HG03439 (cell line): ENCODE results near the gene SYNC.
"Not testable (repeated sequence)": the region's sequence is repeated elsewhere in the genome, so short reads cannot be mapped to it uniquely, and the experiment has no call there.

Experiments used
- ATAC-seq: cut with Tn5 transposase; IDR thresholded peaks from one replicate; pipeline ENCODE4 v1.9.1; 2021; ENCODE audit warnings: mild to moderate bottlenecking, moderate library complexity; ENCODE audit not compliant: unreplicated experiment

SYNC gene

GRCh38 chr1:32724678-32725614, 22.4 kb upstream of the SYNC start:
- ATAC-seq = no peak

DNA sequence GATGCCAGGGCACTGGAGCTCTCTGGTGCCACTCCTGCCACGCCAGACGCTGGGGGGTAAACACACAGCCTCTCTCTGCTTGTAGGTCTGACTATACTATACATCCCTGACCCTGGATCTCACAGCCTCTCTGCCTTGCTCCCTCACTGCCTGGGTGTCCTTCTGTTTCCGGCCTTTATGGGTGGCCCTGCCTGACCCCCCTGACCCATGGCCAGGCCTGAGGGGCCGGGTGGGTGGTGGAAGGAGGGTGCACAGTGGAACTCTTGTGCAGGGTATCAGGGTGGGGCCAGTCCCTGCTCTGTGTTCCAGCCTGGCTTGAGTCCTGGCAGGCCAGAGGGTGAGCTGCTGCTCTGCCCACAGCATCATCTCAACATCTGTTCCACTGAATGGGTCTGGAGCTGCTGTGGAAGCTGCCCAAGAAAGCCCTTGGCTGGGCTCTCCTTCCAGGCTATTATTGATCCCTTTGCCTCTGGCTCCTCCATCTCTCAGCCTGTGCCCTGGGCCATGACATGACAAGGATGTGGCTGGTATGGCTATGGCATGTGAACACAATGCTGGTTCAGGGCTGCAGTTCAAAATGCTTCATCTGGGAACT, 17.2 kb upstream of the SYNC start:
- no peak for ATAC-seq

DNA sequence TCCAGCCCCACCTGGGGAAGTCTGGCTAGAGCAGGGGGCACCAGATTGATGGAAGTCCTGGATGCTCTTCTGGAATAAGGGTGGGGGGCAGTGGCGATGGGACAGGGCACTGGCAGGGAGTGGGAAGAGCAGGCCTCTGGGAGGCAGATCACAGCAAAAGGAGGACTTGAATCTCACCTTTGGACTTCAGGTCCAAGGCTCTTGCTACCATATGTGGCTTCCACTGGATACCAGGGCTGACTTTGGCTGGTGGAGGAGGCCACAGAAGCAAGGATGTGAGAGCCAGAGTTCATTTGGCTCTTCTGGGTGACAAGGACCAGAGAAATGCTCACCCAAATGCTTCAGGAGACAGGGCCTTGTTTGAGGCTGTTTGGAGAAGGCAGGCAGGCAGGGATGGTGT, 16.0 kb upstream of the SYNC start:
- ATAC-seq = no peak

DNA sequence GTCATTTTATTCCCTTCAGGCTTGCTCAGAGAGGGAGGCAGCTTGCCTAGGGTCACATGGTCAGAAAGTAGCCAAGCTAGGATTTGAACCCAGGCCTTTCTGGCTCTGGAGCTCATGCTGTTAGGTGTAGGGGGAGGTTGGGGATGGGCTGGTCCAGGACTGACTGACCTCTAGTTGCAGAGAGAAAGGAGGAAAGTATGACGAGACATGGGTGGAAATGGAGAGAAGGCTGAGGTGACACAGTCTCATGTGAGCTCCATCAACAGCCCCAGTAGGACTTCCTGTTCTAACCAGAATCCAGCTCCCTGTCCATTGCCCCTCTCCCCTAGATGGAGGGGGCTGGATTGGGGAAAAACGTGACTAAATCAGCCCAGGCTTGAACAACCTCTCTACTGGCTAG, 15.5 kb upstream of the SYNC start:
- no peak for ATAC-seq

GRCh38 chr1:32717503-32717902, 14.9 kb upstream of the SYNC start:
- ATAC-seq = no peak

DNA sequence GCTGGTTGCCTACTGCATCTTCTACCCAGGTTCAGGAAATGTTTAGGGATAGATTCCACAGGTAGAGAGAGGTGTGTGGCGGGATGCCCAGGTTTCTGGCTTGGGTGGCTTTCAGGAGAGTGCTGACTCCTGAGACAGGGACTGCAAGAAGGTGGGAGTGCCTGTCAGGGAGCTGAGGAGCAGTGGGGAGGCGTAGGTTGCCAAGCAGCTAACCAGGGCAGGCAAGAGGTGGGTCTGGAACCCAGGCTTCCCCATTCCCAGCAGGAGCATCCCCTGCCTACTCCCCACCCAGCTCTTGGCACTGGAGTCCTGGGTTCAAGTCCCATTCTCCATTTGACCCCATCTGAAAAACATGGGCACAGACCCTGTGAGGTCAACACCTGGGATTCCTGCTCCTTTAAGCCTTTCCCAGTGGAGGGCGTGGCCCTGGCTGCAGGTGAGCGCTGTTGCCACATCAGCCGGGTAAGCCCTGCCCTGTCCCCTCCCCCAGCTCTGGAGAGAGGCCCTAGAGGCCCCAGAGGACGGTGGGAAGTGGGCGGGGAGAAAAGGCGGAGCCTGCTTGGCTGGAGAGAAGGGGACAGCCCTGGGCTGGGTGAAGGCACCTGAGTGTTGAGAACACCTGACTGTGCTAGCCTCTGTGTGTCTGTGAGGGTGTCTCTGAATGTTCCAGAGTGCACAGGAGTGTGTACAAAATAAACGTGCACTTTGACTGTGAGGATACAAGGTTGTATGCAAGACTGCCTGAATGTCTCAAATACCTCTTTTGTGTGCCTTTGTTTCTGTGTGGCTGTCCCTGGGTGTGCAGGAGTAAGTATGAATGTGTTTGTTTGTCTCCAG, 14.0 kb upstream of the SYNC start:
- ATAC-seq = no peak

- no peak for ATAC-seq
Measured at GRCh38 chr1:32715901-32716311, 13.3 kb upstream of the SYNC start.

GRCh38 chr1:32714277-32714676, 11.7 kb upstream of the SYNC start:
- ATAC-seq = no peak

- ATAC-seq = no peak
Measured at GRCh38 chr1:32713081-32713480, 10.5 kb upstream of the SYNC start.

DNA sequence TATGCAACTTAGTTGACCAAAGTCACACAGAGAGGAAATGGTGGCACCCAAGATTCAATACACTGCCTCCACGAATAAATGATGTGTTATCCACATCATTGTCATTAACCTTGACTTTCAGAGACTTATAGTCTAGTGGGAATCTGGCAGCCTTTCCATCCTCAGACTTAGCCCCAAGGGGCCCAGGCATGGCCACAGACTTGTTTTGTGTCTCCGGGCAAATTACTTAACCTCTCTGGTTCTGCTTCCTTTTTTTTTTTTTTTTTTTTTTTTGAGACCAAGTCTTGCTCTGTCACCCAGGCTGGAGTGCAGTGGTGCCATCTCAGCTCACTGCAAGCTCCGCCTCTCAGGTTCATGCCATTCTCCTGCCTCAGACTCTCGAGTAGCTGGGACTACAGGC, 8.7 kb upstream of the SYNC start:
- not testable (repeated sequence) for ATAC-seq

DNA sequence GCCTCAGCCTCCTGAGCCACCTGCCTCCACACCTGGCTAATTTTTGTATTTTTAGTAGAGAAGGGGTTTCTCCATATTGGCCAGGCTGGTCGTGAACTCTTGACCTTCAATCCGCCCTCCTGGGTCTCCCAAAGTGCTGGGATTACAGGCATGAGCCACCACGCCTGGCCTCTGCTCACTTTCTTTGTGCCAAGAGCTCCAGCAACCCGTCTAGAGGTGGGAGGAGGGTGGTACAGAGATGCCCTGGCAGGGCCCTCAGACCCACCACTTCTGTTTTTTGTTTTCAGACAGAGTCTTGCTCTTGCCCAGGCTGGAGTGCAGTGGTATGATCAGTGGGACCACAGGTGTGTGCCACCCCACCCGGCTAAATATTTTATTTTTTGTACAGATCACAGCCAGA, 6.9 kb upstream of the SYNC start:
- ATAC-seq = no peak

DNA sequence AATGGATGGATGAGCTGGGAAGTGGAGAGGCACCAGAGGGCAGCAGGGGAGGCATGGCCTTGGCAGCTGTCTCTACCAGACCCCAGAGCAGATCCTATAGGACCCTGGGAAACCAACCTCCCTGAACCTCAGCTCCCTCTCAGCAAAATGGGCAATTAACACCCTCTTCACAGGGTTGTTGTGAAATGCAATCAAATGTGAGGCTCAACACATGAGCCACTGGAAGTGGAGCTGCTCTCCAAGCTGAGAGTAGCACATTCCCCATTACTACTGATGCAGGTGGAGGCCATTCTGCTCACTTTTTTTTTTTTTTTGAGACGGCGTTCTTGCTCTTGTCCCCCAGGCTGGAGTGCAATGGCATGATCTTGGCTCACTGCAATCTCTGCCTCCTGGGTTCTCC, 6.5 kb upstream of the SYNC start:
- ATAC-seq = no peak

DNA sequence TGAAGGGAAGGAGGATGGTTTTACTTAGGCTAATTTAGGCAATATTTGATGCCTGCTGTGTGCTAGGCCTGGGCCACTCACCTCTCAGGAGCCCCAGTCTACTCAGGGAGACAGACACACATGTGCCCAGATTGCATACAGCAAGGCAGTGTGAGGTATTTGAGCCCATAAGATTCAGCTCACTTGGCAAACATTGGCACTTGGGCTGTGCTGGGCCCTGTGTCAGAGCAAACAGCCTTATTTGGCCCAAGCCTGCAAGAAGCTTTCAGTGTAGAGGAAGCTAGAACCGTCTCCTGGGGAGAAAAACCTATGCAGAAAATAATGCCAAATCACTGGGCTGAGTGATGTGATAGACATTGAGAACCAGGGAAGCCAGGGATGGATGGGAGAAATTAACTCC, 3.9 kb upstream of the SYNC start:
- no peak for ATAC-seq

GRCh38 chr1:32705516-32705915, 2.9 kb upstream of the SYNC start:
- no peak for ATAC-seq

- ATAC-seq = no peak
Measured at GRCh38 chr1:32703479-32704291, 1.1 kb upstream of the SYNC start.

- no peak for ATAC-seq
Measured at GRCh38 chr1:32701951-32702598, 495 bp downstream of the SYNC start.

DNA sequence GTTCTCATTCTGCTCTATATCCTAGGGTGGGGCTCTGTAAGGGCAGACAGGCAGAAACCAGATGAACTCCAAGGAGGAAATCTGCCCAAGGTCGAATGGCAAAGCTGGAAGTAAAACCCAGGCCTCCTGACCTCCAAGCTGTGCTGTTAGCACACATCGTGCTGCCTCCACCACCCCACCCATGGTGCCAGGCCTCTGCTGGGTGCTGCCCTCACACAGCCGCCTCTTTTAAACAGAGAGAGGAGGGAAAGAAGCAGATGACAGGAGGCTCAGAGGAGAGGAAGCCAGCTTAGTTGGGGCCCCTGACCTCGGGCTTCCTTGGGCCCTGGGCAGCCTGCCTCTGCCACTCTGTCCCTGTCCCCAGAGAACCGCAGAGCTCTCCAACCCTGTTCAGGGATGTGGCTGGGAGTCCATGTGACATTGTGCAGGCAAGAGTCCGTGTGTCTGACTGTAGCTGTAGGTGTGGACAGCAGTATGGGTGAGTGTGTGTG, 1.1 kb downstream of the SYNC start:
- ATAC-seq = no peak

DNA sequence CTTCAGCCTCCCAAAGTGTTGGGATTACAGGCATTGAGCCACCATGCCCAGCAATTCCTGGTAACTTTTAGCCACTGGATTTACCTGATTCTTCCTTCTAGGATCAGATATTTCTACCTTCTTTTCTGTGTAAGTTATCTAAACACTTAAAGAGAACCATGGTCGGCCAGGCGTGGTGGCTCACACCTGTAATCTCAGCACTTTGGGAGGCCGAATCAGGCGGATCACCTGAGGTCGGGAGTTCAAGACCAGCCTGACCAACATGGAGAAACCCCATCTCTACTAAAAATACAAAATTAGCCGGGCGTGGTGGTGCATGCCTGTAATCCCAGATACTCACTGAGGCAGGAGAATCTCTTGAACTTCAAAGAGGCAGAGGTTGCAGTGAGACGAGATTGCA, 5.6 kb downstream of the SYNC start:
- not testable (repeated sequence) for ATAC-seq

- no peak for ATAC-seq
Measured at GRCh38 chr1:32696041-32696440, 6.5 kb downstream of the SYNC start.
